ENCODE results near the gene SYNC. TPM values are rescaled to one million over a fixed set of nuclear protein-coding genes. Genes with fewer than 3 reads are reported as not detected.
"Not testable (repeated sequence)": the region's sequence is repeated elsewhere in the genome, so short reads cannot be mapped to it uniquely, and the experiment has no call there.

Gene SYNC
- total RNA-seq, 1 donor from 2014 or later: 16.2 TPM

GRCh38 chr1:32706491-32706890, 3.9 kb upstream of the SYNC start:
- no peak overlapping the region for H3K27ac ChIP-seq (replicated peaks)
- H3K4me3 ChIP-seq: no peak overlapping the region
- no peaks in the 10 kb centered on the region for H3K36me3 ChIP-seq
- no peaks in the 10 kb centered on the region for H3K27me3 ChIP-seq (ENCODE audit: low read depth)
- no peak for DNase-seq
- no peaks in the 10 kb centered on the region for H3K9me3 ChIP-seq (replicated peaks)
- TF ChIP-seq CTCF (IDR thresholded peaks at IDR 0.05; ENCODE audit: borderline replicate concordance): no peak
- intact Hi-C loops (cut with micrococcal nuclease): no loop called here
- peaks cover 29% of the 10 kb centered on the region for H3K4me1 ChIP-seq

GRCh38 chr1:32705516-32705915, 2.9 kb upstream of the SYNC start:
- H3K4me3 ChIP-seq: no peak overlapping the region
- TF ChIP-seq CTCF (IDR thresholded peaks at IDR 0.05; ENCODE audit: borderline replicate concordance): no peak
- H3K27ac ChIP-seq (replicated peaks): no peak overlapping the region
- H3K4me1 ChIP-seq: peaks cover 37% of the 10 kb centered on the region
- H3K9me3 ChIP-seq (replicated peaks): no peaks in the 10 kb centered on the region
- intact Hi-C loops (cut with micrococcal nuclease): no loop called here
- H3K27me3 ChIP-seq (ENCODE audit: low read depth): no peaks in the 10 kb centered on the region
- no peaks in the 10 kb centered on the region for H3K36me3 ChIP-seq
- no peak for DNase-seq

GRCh38 chr1:32703479-32704291, 1.1 kb upstream of the SYNC start:
- TF ChIP-seq CTCF (IDR thresholded peaks at IDR 0.05; ENCODE audit: borderline replicate concordance): no peak
- DNase-seq: peak; percentile 37
- peak overlapping the region; percentile 94 for H3K27ac ChIP-seq (replicated peaks)
- intact Hi-C loops (cut with micrococcal nuclease): no loop called here
- H3K9me3 ChIP-seq (replicated peaks): no peaks in the 10 kb centered on the region
- no peaks in the 10 kb centered on the region for H3K36me3 ChIP-seq
- H3K4me3 ChIP-seq: peak overlapping the region; percentile 78
- no peaks in the 10 kb centered on the region for H3K27me3 ChIP-seq (ENCODE audit: low read depth)
- peaks cover 37% of the 10 kb centered on the region for H3K4me1 ChIP-seq

GRCh38 chr1:32701951-32702598, 495 bp downstream of the SYNC start:
- intact Hi-C loops (cut with micrococcal nuclease): no loop called here
- H3K4me1 ChIP-seq: peaks cover 37% of the 10 kb centered on the region

GRCh38 chr1:32701421-32701911, 1.1 kb downstream of the SYNC start:
- Histone ChIP-seq H3K27ac (replicated peaks) (peak overlapping the region; percentile 94), H3K4me3 (peak overlapping the region; percentile 78), H3K27me3 (ENCODE audit: low read depth) (no peaks in the 10 kb centered on the region), H3K9me3 (replicated peaks) (no peaks in the 10 kb centered on the region), H3K4me1 (peaks cover 37% of the 10 kb centered on the region), H3K36me3 (no peaks in the 10 kb centered on the region)
- no peak for TF ChIP-seq CTCF (IDR thresholded peaks at IDR 0.05; ENCODE audit: borderline replicate concordance)
- intact Hi-C loops (cut with micrococcal nuclease): no loop called here
- DNase-seq: peak; percentile 26

More at GRCh38 chr1:32701951-32702598, 495 bp downstream of the SYNC start:
- DNase-seq: peak; percentile 37
- Histone ChIP-seq H3K27ac (replicated peaks) (peak overlapping the region; percentile 94), H3K27me3 (ENCODE audit: low read depth) (no peaks in the 10 kb centered on the region), H3K9me3 (replicated peaks) (no peaks in the 10 kb centered on the region), H3K36me3 (no peaks in the 10 kb centered on the region), H3K4me3 (peak overlapping the region; percentile 78)
- no peak for TF ChIP-seq CTCF (IDR thresholded peaks at IDR 0.05; ENCODE audit: borderline replicate concordance)

- H3K9me3 ChIP-seq (replicated peaks); H3K4me3 ChIP-seq; H3K27ac ChIP-seq (replicated peaks); H3K27me3 ChIP-seq (ENCODE audit: low read depth); intact Hi-C loops (cut with micrococcal nuclease); DNase-seq; H3K36me3 ChIP-seq: not testable (repeated sequence)
- peaks cover 41% of the 10 kb centered on the region for H3K4me1 ChIP-seq
These were observed 5.6 kb downstream of the SYNC start for GRCh38 chr1:32696996-32697395.

Measured in left ventricle myocardium inferior (tissue), 1 donor.